Fibroblast of the aortic adventitia (primary cell): ENCODE results near the gene SMIM5. TPM values are rescaled to one million over a fixed set of nuclear protein-coding genes. Genes with fewer than 3 reads are reported as not detected.

Experiments
- DNase-seq: peaks from one replicate; pipeline ENCODE4 v3.0.0-alpha.2; 2010; ENCODE audit warnings: low read depth
- H3K4me3 ChIP-seq: 2 replicates; pipeline ENCODE4 v1.5.1; 2011; ENCODE audit warnings: low read depth, mild to moderate bottlenecking, control low read depth, low read length, moderate library complexity
- total RNA-seq: library from RNA; depleted of rRNA; stranded (reverse); fragments of >200 nt; gene quantifications from 2 replicates; pipeline ENCODE4 v1.2.3, GENCODE V29; 2012; ENCODE audit warnings: low replicate concordance
- TF ChIP-seq, protein P1 (sequence below): IDR thresholded peaks from 2 replicates; pipeline ENCODE4 v1.5.1; 2011; ENCODE audit warnings: mild to moderate bottlenecking, low read length, control low read depth, inconsistent platforms; ENCODE audit not compliant: insufficient read depth

SMIM5 gene
- total RNA-seq, 1 donor, result not detected

- TF ChIP-seq, protein P1, sequence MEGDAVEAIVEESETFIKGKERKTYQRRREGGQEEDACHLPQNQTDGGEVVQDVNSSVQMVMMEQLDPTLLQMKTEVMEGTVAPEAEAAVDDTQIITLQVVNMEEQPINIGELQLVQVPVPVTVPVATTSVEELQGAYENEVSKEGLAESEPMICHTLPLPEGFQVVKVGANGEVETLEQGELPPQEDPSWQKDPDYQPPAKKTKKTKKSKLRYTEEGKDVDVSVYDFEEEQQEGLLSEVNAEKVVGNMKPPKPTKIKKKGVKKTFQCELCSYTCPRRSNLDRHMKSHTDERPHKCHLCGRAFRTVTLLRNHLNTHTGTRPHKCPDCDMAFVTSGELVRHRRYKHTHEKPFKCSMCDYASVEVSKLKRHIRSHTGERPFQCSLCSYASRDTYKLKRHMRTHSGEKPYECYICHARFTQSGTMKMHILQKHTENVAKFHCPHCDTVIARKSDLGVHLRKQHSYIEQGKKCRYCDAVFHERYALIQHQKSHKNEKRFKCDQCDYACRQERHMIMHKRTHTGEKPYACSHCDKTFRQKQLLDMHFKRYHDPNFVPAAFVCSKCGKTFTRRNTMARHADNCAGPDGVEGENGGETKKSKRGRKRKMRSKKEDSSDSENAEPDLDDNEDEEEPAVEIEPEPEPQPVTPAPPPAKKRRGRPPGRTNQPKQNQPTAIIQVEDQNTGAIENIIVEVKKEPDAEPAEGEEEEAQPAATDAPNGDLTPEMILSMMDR, result no peak
- no peak for DNase-seq
- peak overlapping the region; percentile 99 for H3K4me3 ChIP-seq
Measured at GRCh38 chr17:75665981-75666380, 32.7 kb downstream of the SMIM5 start.

DNA sequence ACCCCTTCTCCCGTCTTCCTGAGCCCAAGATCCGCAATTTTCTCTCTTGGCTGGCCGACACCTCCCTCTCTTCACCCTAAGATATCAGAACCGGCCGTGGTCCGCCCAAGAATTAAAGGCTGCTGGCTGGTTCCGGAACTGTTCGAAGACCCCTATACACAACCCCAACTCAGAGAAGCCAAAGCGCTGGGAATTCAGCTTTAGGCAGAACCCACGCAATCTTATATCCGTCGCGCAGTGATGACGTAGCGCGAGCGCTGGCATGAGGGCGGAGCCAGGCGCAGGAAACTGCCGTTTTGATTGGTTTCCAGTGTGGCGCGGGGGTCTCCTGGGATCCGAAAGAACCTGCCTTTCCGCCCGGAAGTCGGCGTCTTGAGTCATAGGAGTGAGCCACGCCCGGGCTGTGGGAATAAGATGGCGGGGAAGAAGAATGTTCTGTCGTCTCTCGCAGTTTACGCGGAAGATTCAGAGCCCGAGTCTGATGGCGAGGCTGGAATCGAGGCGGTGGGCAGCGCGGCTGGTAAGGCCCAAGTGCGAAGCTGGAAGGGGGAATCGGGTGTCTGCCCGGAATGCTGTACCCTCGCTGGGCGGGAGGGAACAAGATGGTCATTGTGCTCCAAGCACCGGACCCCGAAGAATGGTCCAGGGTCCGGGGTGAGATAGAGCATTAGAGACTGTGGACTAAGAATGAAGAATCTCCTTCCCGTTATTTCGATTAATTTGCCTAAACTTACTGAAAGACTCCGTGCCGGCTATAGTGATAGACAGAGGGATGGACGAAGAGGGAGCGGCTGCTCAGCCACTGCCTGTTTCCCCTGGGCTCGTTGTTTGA, 33.9 kb downstream of the SMIM5 start, which contains the start of the genes RECQL5 and SAP30BP:
Gene RECQL5, minus strand, starts transcription at position 196 of the 832 bp plus-strand sequence. CDS start 597 bp downstream, outside the sequence.
Gene SAP30BP, plus strand, starts transcription at position 380 of the 832 bp plus-strand sequence. Its CDS starts 35 bp downstream, at position 415.
- TF ChIP-seq, protein P1, result no peak
- DNase-seq, result peak; percentile 99
- H3K4me3 ChIP-seq, result peak within 1 kb of the TSS; percentile 99

DNA sequence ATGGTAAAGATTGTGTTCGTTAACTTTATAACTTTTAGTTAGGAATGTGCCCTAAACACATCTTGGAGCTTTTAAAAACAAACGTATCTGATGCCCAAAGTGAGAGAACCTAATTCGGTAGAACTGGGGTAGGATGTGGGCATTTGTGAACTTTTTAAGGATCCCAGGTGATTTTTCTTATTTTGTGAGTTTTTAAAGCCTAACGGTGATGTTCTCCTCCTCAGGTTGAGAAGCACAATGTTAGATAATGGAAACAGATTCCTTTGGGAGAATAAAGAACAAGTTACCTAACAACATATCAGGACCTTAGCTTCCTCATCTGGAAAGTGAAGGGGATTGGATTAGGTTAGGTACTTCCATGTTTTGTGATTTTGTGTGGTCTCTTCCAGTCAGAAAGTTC, 34.6 kb downstream of the SMIM5 start:
- TF ChIP-seq, protein P1, result no peak
- DNase-seq, result no peak
- H3K4me3 ChIP-seq, result peak overlapping the region; percentile 99

GRCh38 chr17:75668489-75668888, 35.3 kb downstream of the SMIM5 start:
- peak overlapping the region; percentile 99 for H3K4me3 ChIP-seq
- no peak for DNase-seq
- TF ChIP-seq, protein P1, result no peak

DNA sequence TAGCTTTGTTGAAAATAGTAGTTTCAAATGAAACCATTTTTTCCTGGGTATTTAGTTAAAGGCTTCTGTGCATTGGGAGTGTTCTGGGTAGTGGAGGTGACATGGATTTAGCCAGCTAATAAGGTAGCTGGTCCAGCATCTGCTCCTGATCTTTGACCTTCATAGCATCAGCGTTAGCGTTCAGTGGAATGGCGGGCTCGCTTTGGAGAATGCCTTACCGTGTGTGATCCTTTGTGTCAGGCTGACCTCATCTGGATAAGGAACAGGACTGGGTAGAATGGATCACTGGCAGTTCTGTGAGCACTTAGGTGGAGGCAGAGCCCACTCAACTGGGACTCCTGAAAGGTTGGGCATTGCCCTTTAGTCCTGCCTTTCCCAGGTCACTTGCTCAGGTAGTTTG, 37.6 kb downstream of the SMIM5 start:
- TF ChIP-seq, protein P1, result no peak
- DNase-seq, result no peak
- no peak overlapping the region for H3K4me3 ChIP-seq

GRCh38 chr17:75672011-75672410, 38.8 kb downstream of the SMIM5 start:
- TF ChIP-seq, protein P1, result no peak
- DNase-seq, result no peak
- no peak overlapping the region for H3K4me3 ChIP-seq
